A549 (cell line): ENCODE data around the gene GALNT12. TPM values are rescaled to one million over a fixed set of nuclear protein-coding genes. Genes with fewer than 3 reads are reported as not detected.
A peak's percentile ranks its signal among the peaks of the same experiment; 100 is the strongest.

Source experiments
- ATAC-seq, 2 experiments: fragments of 200-7000 bp in 1 of 2; fragments of >200 bp in 1 of 2; cut with Nextera tagmentation in 1 of 2; cut with Tn5 transposase in 1 of 2; 3 replicates each; pipeline versions ENCODE4 v1.8.0 to v1.9.1; 2018 to 2020; ENCODE audit warnings: mild to moderate bottlenecking in 1 of 2, moderate library complexity in 1 of 2
- CTCF ChIA-PET: fragments of 300-600 bp; sonication (Branson Sonifier 250); formaldehyde crosslinking; extraction: SDS; loops from one replicate; lab custom pipeline; 2021; ENCODE audit warnings: antibody characterized with exemption, inconsistent platforms; lab: Yijun Ruan, JAX
- POLR2A ChIA-PET: fragments of 350-600 bp; formaldehyde crosslinking; extraction: SDS; loops from one replicate; lab custom pipeline; 2021; ENCODE audit warnings: antibody characterized with exemption, inconsistent platforms; lab: Yijun Ruan, JAX
- DNase-seq, 2 experiments: peaks; one replicate each; pipeline versions ENCODE4 v3.0.0 to v3.0.0-alpha.2; 2011 to 2016; ENCODE audit warnings: low read depth in 1 of 2, low spot score in 1 of 2
- FAIRE-seq: peaks from 2 replicates; lab custom pipeline; 2011; peaks lifted over from hg19 to GRCh38; lab: Jason Lieb, UNC
- H3K27ac ChIP-seq, 2 experiments: fragments of >200 bp; sonication (Bioruptor Twin); formaldehyde crosslinking; 3 replicates each; pipeline ENCODE4 v1.5.1; 2016 to 2017
- H3K4me1 ChIP-seq: fragments of >200 bp; sonication (Bioruptor Twin); formaldehyde crosslinking; 3 replicates; pipeline ENCODE4 v1.6.1; 2016
- H3K4me2 ChIP-seq: fragments of >200 bp; sonication (Bioruptor Twin); formaldehyde crosslinking; 3 replicates; pipeline ENCODE4 v1.6.1; 2016
- H3K4me3 ChIP-seq: fragments of >200 bp; sonication (Bioruptor Twin); formaldehyde crosslinking; 3 replicates; pipeline ENCODE4 v1.5.1; 2016
- H3K9me3 ChIP-seq: fragments of >200 bp; sonication (Bioruptor Twin); formaldehyde crosslinking; 3 replicates; pipeline ENCODE4 v1.6.1; 2016
- BCL3 ChIP-seq: fragments of >200 bp; sonication (Bioruptor Twin); formaldehyde crosslinking; IDR thresholded peaks from 3 replicates; pipeline ENCODE4 v1.6.1; 2016
- CBX8 ChIP-seq: fragments of 200-600 bp; sonication (generic); IDR thresholded peaks from 2 replicates; pipeline ENCODE4 v1.6.1; 2016
- CHD2 ChIP-seq: fragments of 150-350 bp; IDR thresholded peaks from 2 replicates; pipeline ENCODE4 v1.6.1; 2014; ENCODE audit warnings: low read length; ENCODE audit not compliant: partially characterized antibody
- FOXS1 ChIP-seq: fragments of 250-450 bp; sonication (Bioruptor Pico); IDR thresholded peaks from 2 replicates; pipeline ENCODE4 v1.5.0; 2020; ENCODE audit warnings: mild to moderate bottlenecking, moderate library complexity
- HDAC2 ChIP-seq: fragments of 200-600 bp; sonication (generic); IDR thresholded peaks from 2 replicates; pipeline ENCODE4 v1.6.1; 2016
- HEYL ChIP-seq: fragments of 250-450 bp; sonication (Bioruptor Pico); IDR thresholded peaks from 2 replicates; pipeline ENCODE4 v1.8.0; 2021; ENCODE audit warnings: mild to moderate bottlenecking, moderate library complexity
- KDM5A ChIP-seq: fragments of 200-600 bp; sonication (generic); IDR thresholded peaks from 2 replicates; pipeline ENCODE4 v1.6.1; 2016; ENCODE audit warnings: antibody characterized with exemption, mild to moderate bottlenecking
- MAZ ChIP-seq: fragments of 150-350 bp; IDR thresholded peaks from 2 replicates; pipeline ENCODE4 v1.6.1; 2014; ENCODE audit warnings: antibody characterized with exemption, low read depth, low read length, borderline replicate concordance
- NR3C1 ChIP-seq: fragments of >200 bp; sonication (Bioruptor Twin); formaldehyde crosslinking; IDR thresholded peaks from 3 replicates; pipeline ENCODE4 v1.6.1; 2017
- RAD21 ChIP-seq, 2 experiments: fragments of >200 bp in 1 of 2; sonication (Bioruptor Twin) in 1 of 2; formaldehyde crosslinking in 1 of 2; IDR thresholded peaks in 1 of 2; conservative IDR thresholded peaks in 1 of 2; 2 replicates in 1 of 2; 3 replicates in 1 of 2; pipeline ENCODE4 v1.6.1; 2012 to 2018; ENCODE audit warnings: inconsistent platforms in 1 of 2
- RFX5 ChIP-seq: fragments of 450-650 bp; IDR thresholded peaks from 2 replicates; pipeline ENCODE4 v1.7.1; 2014; ENCODE audit warnings: antibody characterized with exemption, mild to moderate bottlenecking, moderate library complexity
- TFCP2L1 ChIP-seq: fragments of 250-450 bp; sonication (Bioruptor Pico); IDR thresholded peaks from 2 replicates; pipeline ENCODE4 v1.5.0; 2021; ENCODE audit warnings: mild to moderate bottlenecking
- USF2 ChIP-seq: fragments of 450-650 bp; IDR thresholded peaks from 2 replicates; pipeline ENCODE4 v1.6.1; 2014; ENCODE audit warnings: antibody characterized with exemption
- WGBS: methylation state at CpG from one replicate; pipeline ENCODE4 v1.1.6; 2017; ENCODE audit errors: missing lambda C conversion rate; 5-methylcytosine and 5-hydroxymethylcytosine counted together
- polyA plus RNA-seq, 4 experiments: library from polyadenylated mRNA; depleted of rRNA in 3 of 4; stranded (reverse); fragments of >200 nt; fragmentation: RNase III in 1 of 4; extraction: RNeasy Plus Mini Kit Qiagen cat#74134 plus additional on column Dnase treatment in 1 of 4; gene quantifications; 2 replicates in 3 of 4; 3 replicates in 1 of 4; pipeline ENCODE4 v1.2.3, GENCODE V29; 2011 to 2017
- TF ChIP-seq, protein P1 (sequence below): IDR thresholded peaks from 2 replicates; pipeline ENCODE4 v1.6.1; 2012
- TF ChIP-seq, protein P2 (sequence below): IDR thresholded peaks from 2 replicates; pipeline ENCODE4 v1.6.1; 2012; ENCODE audit warnings: low read depth, borderline replicate concordance
- TF ChIP-seq, protein P3 (sequence below): IDR thresholded peaks from 2 replicates; pipeline ENCODE4 v1.6.1; 2012

GALNT12 gene
- polyA plus RNA-seq, 2 of the 4 experiments (the other 2 are of a cell fraction): 3.2 to 7.3 TPM

DNA sequence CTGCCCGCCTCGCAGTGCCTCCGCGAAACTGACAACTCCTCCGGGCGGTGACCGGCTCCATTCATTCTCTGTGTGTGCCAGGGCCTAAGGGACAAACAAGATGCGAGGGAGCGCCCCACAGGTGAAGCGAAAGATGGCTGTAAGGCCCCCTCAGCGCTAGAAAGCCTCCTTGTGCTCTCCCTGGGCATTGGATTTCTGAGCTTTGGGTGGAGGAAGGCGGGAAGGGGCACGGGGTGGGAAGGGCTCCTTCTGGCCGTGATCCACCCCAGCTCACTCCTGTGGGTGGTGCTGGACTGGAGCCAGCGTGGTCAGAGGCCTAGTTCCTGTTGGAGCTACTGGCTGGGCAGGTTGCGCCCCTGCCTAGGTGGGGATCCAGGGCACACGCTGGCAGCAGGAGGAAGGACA, 943 bp downstream of the GALNT12 start (continued):
- TF ChIP-seq BCL3: no peak

- H3K4me3 ChIP-seq: no peak overlapping the region
- DNase-seq: no peak
- peaks cover 24% of the 10 kb centered on the region for H3K4me1 ChIP-seq
- POLR2A ChIA-PET: no interaction called here
- TF ChIP-seq, protein P1, sequence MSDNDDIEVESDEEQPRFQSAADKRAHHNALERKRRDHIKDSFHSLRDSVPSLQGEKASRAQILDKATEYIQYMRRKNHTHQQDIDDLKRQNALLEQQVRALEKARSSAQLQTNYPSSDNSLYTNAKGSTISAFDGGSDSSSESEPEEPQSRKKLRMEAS: no peak
- TF ChIP-seq CHD2 (no peak), HDAC2 (no peak), RFX5 (no peak)
- no peaks in the 10 kb centered on the region; the same call in 2 of the 3 replicates for H3K9me3 ChIP-seq
- peak overlapping the region; percentile 97 for H3K4me2 ChIP-seq
- FAIRE-seq: no peak
- no peak for ATAC-seq
- no peak overlapping the region; a peak in 1 of 6 replicates for H3K27ac ChIP-seq
- CTCF ChIA-PET: interaction anchor here (0.5 to 4.9 kb wide), 7 partner anchors 8 to 493 kb away, joined by 3 to 41 read pairs (median 4); partner anchors contain the start of gene ANKS6
- 87% methylated on average over 2 of the region's 2 CpGs for WGBS
These were observed 1.4 kb downstream of the GALNT12 start for GRCh38 chr9:98808875-98809274.

DNA sequence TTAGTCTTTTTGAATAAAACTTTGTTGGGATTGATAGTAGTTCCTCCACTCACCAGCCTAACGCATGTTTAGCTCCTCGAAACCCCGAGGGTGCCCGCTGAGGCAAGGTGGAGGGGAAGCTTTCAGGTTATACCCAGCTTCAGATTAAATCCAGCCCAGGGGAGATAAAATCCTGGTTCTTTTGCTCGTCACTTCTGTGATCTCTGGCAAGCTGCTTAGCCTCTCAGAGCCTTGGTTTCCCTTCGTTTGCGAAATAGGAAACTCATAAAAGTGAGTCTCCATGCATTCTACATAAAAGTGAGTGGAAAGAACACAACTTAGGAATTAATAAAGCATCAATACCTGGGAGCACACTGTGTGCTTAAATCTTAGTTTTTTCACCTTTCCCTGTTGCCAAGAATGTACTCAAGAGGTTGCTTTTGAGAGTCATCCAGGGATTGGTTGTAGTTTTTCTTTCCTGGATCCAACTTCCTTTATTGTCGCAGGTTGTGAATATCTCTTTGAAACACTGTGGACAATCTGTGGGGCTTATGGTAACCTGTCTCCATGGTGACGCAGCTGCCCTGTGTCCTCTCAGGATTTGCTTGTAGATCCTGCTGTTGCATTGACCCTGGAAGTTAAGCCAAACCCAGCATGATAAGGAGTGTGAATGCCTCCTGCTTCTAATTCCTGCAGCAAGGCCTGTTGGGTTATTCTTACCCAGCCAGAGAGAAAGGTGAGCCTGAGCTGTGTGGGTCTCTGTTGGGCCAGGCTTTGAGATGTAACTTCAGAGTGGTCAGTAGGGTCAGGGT, 2.0 kb downstream of the GALNT12 start:
- no peak for DNase-seq
- Histone ChIP-seq H3K4me2 (no peak overlapping the region), H3K27ac (no peak overlapping the region), H3K4me3 (no peak overlapping the region), H3K4me1 (peaks cover 24% of the 10 kb centered on the region), H3K9me3 (no peaks in the 10 kb centered on the region; the same call in 2 of the 3 replicates)
- ChIA-PET POLR2A (no interaction called here), CTCF (interaction anchor here (1.6 to 4.9 kb wide), 4 partner anchors 7 to 189 kb away, joined by 4 to 41 read pairs (median 6); partner anchors contain the start of gene ANKS6)
- no peak for ATAC-seq
- TF ChIP-seq TFCP2L1 (CRISPR knock-in tag) (no peak), RAD21 (conservative IDR thresholded peaks at IDR 0.05 in 1 of 2, IDR thresholded peaks at IDR 0.05 in 1 of 2) (no peak), CBX8 (no peak), NR3C1 (no peak), USF2 (no peak), KDM5A (no peak), HEYL (CRISPR knock-in tag) (no peak), FOXS1 (CRISPR knock-in tag) (no peak), MAZ (no peak)
- TF ChIP-seq, protein P2, sequence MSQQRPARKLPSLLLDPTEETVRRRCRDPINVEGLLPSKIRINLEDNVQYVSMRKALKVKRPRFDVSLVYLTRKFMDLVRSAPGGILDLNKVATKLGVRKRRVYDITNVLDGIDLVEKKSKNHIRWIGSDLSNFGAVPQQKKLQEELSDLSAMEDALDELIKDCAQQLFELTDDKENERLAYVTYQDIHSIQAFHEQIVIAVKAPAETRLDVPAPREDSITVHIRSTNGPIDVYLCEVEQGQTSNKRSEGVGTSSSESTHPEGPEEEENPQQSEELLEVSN: no peak
- TF ChIP-seq, protein P3, sequence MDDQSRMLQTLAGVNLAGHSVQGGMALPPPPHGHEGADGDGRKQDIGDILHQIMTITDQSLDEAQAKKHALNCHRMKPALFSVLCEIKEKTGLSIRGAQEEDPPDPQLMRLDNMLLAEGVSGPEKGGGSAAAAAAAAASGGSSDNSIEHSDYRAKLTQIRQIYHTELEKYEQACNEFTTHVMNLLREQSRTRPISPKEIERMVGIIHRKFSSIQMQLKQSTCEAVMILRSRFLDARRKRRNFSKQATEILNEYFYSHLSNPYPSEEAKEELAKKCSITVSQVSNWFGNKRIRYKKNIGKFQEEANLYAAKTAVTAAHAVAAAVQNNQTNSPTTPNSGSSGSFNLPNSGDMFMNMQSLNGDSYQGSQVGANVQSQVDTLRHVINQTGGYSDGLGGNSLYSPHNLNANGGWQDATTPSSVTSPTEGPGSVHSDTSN: no peak
- no peak for FAIRE-seq
- WGBS: 83% methylated on average over 9 of the region's 9 CpGs
